Upper lobe of left lung (tissue), 6 donors: ENCODE data around the gene CRLF1. TPM values are rescaled to one million over a fixed set of nuclear protein-coding genes. Genes with fewer than 3 reads are reported as not detected.
A peak's percentile ranks its signal among the peaks of the same experiment; 100 is the strongest.

Experiments
- ATAC-seq, 2 donors: fragments of 200-7000 bp; cut with Tn5 transposase; one replicate each; pipeline ENCODE4 v1.9.1; 2022; ENCODE audit warnings: mild to moderate bottlenecking in 2 of 2, moderate library complexity in 2 of 2; ENCODE audit not compliant: low FRiP score in 2 of 2
- DNase-seq, 2 donors: peaks; one replicate each; pipeline ENCODE4 v3.0.0-alpha.2; 2019 to 2020
- H3K27ac ChIP-seq, 4 donors: fragments of 200-600 bp; sonication (generic); one replicate each; pipeline ENCODE4 v1.5.1; 2016 to 2019
- H3K27me3 ChIP-seq, 4 donors: fragments of 200-600 bp; sonication (generic); one replicate each; pipeline ENCODE4 v1.5.1; 2017 to 2019
- H3K36me3 ChIP-seq, 4 donors: fragments of 200-600 bp; sonication (generic); one replicate each; pipeline ENCODE4 v1.5.1; 2016 to 2019
- H3K4me1 ChIP-seq, 4 donors: fragments of 200-600 bp; sonication (generic); one replicate each; pipeline ENCODE4 v1.5.1; 2018 to 2019
- H3K4me3 ChIP-seq, 4 donors: fragments of 200-600 bp; sonication (generic); one replicate each; pipeline ENCODE4 v1.5.1; 2017 to 2019; ENCODE audit warnings: mild to moderate bottlenecking in 2 of 4, moderate library complexity in 1 of 4
- H3K9me3 ChIP-seq, 4 donors: fragments of 200-600 bp; sonication (generic); one replicate each; pipeline ENCODE4 v1.5.1; 2018 to 2019
- CTCF ChIP-seq, 6 experiments: fragments of 450-650 bp in 4 of 6; fragments of 200-600 bp in 2 of 6; sonication (generic) in 2 of 6; IDR thresholded peaks; one replicate each; pipeline ENCODE4 v1.5.1; 2016 to 2019; ENCODE audit warnings: antibody characterized with exemption in 6 of 6
- EP300 ChIP-seq, 4 donors: sonication (generic); formaldehyde crosslinking; IDR thresholded peaks; one replicate each; pipeline ENCODE4 v1.5.1; 2017; ENCODE audit warnings: antibody characterized with exemption in 4 of 4, control low read depth in 2 of 4
- POLR2A ChIP-seq, 4 donors: fragments of 450-650 bp; IDR thresholded peaks; one replicate each; pipeline ENCODE4 v1.5.1; 2016 to 2017; ENCODE audit warnings: antibody characterized with exemption in 4 of 4, mild to moderate bottlenecking in 2 of 4
- POLR2AphosphoS5 ChIP-seq, 2 donors: sonication (generic); formaldehyde crosslinking; IDR thresholded peaks; one replicate each; pipeline ENCODE4 v1.5.1; 2017; ENCODE audit warnings: antibody characterized with exemption in 2 of 2
- whole genome bisulfite sequencing, 2 donors: methylation state at CpG; one replicate each; pipeline ENCODE4 v1.1.5; 2017 to 2018; 5-methylcytosine and 5-hydroxymethylcytosine counted together
- total RNA-seq, 6 donors: library from RNA; depleted of rRNA in 4 of 6; stranded (reverse); fragments of >200 nt in 4 of 6; gene quantifications; one replicate each; pipeline versions ENCODE4 v1.1.0 to v1.2.1, GENCODE V29; 2016 to 2021
- donor health status: DM: no; HTN: no; CAD: no; lungs with moderate emphysema.
- donor health status: DM: no; HTN: yes; CAD: no; lungs with severe emphysema.

The CRLF1 gene
- total RNA-seq, 6 donors from 2014 or later, result 15.0 to 54.8 (median 20.0) TPM

GRCh38 chr19:18634612-18635297, 28.2 kb upstream of the CRLF1 start:
- H3K9me3 ChIP-seq, result no peaks in the 10 kb centered on the region
- no peaks in the 10 kb centered on the region for H3K36me3 ChIP-seq
- peaks cover 5 to 37% (median 27%) of the 10 kb centered on the region in 4 donors for H3K4me1 ChIP-seq
- H3K27me3 ChIP-seq, result no peaks in the 10 kb centered on the region
- no peak for TF ChIP-seq POLR2A (IDR thresholded peaks at IDR 0.05)
- H3K4me3 ChIP-seq, result no peak overlapping the region
- peak overlapping the region in 1 of 4 donors; percentile 86 for H3K27ac ChIP-seq
- ATAC-seq, result no peak
- 47 to 65% methylated on average over 12 of the region's 12 CpGs for WGBS, 2 donors
- no peak for DNase-seq

- ATAC-seq (no peak), DNase-seq (no peak)
Measured at GRCh38 chr19:18633321-18633720, 26.7 kb upstream of the CRLF1 start.

GRCh38 chr19:18629166-18630088, 22.8 kb upstream of the CRLF1 start:
- no peaks in the 10 kb centered on the region for H3K36me3 ChIP-seq
- H3K4me1 ChIP-seq, result peaks cover 0 to 7% (median 0%) of the 10 kb centered on the region in 4 donors
- DNase-seq, result peak in 1 of 2 donors; percentile 39
- H3K4me3 ChIP-seq, result no peak overlapping the region
- peak overlapping the region in 3 of 4 donors; percentile 44 to 67 (median 48) for H3K27ac ChIP-seq
- TF ChIP-seq POLR2AphosphoS5 (IDR thresholded peaks at IDR 0.05) (peak; percentile 70 to 93), POLR2A (IDR thresholded peaks at IDR 0.05) (no peak), EP300 (IDR thresholded peaks at IDR 0.05) (peak in 3 of 4 donors; percentile 92 to 99 (median 94))
- no peaks in the 10 kb centered on the region for H3K27me3 ChIP-seq
- peak; percentile 65 to 74 for ATAC-seq
- no peaks in the 10 kb centered on the region for H3K9me3 ChIP-seq
- WGBS, 2 donors, result 62 to 69% methylated on average over 14 to 15 of the region's 15 CpGs

More at GRCh38 chr19:18633321-18633720, 26.7 kb upstream of the CRLF1 start:
- TF ChIP-seq POLR2AphosphoS5 (IDR thresholded peaks at IDR 0.05) (no peak), EP300 (IDR thresholded peaks at IDR 0.05) (no peak), CTCF (IDR thresholded peaks at IDR 0.05) (no peak), POLR2A (IDR thresholded peaks at IDR 0.05) (no peak)
- WGBS, 2 donors, result 75 to 80% methylated on average over 7 to 8 of the region's 8 CpGs
- Histone ChIP-seq H3K36me3 (no peaks in the 10 kb centered on the region), H3K4me1 (peaks cover 11 to 31% (median 21%) of the 10 kb centered on the region in 4 donors), H3K9me3 (no peaks in the 10 kb centered on the region), H3K27ac (no peak overlapping the region), H3K4me3 (no peak overlapping the region), H3K27me3 (no peaks in the 10 kb centered on the region)

- DNase-seq, result no peak
- TF ChIP-seq CTCF (IDR thresholded peaks at IDR 0.05), result no peak
- no peak for TF ChIP-seq EP300 (IDR thresholded peaks at IDR 0.05)
- TF ChIP-seq POLR2AphosphoS5 (IDR thresholded peaks at IDR 0.05), result no peak
- no peak for TF ChIP-seq POLR2A (IDR thresholded peaks at IDR 0.05)
- H3K27me3 ChIP-seq, result no peaks in the 10 kb centered on the region
- no peaks in the 10 kb centered on the region for H3K9me3 ChIP-seq
- H3K4me1 ChIP-seq, result peaks cover 0 to 7% (median 0%) of the 10 kb centered on the region in 4 donors
- no peak overlapping the region for H3K27ac ChIP-seq
- H3K36me3 ChIP-seq, result no peaks in the 10 kb centered on the region
- no peak overlapping the region for H3K4me3 ChIP-seq
- no peak for ATAC-seq
- 73 to 75% methylated on average over 2 of the region's 2 CpGs for WGBS, 2 donors
Measured at GRCh38 chr19:18626906-18627305, 20.3 kb upstream of the CRLF1 start.

- H3K4me1 ChIP-seq, result no peaks in the 10 kb centered on the region
- H3K27ac ChIP-seq, result no peak overlapping the region
- no peak for ATAC-seq
- peaks cover 0 to 2% (median 0%) of the 10 kb centered on the region in 4 donors for H3K27me3 ChIP-seq
- DNase-seq, result no peak
- no peaks in the 10 kb centered on the region for H3K9me3 ChIP-seq
- WGBS, 2 donors, result 73 to 90% methylated on average over 4 to 7 of the region's 7 CpGs
- no peak overlapping the region for H3K4me3 ChIP-seq
- H3K36me3 ChIP-seq, result no peaks in the 10 kb centered on the region
- TF ChIP-seq EP300 (IDR thresholded peaks at IDR 0.05) (no peak), POLR2AphosphoS5 (IDR thresholded peaks at IDR 0.05) (no peak), CTCF (IDR thresholded peaks at IDR 0.05) (no peak), POLR2A (IDR thresholded peaks at IDR 0.05) (no peak)
Measured at GRCh38 chr19:18620902-18621301, 14.3 kb upstream of the CRLF1 start.
